ENCODE data around the gene PCBP4.

The PCBP4 gene

DNA sequence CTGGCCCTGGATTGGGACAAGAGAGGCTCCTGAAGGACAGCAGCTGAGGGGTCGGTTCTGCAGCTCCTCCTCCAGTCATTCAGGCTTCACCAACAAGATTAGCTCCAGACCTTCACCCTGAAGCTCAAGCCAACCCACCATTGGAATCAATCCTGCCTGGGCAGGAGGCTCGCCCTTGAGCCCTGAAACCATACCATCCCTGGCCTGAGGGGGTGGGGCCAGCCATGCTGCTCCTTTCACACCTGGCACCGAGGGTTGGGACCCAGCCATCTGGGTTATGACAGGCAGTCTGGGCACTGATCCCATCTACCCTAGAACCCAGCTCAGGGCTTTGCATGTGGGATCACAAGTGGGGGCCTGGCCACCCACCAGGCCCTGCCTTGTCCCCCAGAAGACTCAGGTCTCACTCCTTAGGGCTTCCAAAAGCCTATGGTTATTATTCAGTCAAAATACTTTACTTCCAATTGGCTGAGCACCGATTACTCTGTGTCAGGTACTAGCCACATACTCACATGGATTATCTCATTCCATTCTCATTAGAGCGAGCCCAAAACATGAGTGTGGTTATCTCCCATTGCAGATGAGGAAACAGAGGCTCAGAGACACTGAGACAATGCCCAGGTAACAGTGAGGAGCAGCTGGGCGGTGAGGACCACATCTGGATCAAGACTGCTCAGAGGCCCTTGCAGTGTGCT lies 3.5 kb upstream of the PCBP4 start:
- no peak for DNase-seq

DNA sequence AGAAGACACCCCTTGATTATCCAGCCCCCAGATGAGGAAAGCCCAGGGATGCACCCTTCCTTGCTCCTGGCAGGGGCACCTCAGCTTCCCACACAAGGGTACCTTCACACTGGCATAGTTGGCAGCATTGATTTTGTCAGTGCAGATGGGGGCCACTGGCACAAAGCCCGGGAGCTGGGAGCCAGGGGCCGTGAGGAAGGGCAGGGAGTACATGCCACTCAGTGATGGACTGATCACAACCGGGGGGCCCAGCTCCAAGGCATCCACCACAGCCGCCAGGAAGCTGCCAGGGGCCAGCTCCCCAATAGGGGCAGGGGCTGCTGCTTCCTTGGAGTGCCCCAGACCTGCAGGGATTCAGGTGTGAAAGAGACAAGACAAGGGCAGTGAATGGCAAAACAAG lies 2.6 kb upstream of the PCBP4 start:
- DNase-seq, result no peak

DNA sequence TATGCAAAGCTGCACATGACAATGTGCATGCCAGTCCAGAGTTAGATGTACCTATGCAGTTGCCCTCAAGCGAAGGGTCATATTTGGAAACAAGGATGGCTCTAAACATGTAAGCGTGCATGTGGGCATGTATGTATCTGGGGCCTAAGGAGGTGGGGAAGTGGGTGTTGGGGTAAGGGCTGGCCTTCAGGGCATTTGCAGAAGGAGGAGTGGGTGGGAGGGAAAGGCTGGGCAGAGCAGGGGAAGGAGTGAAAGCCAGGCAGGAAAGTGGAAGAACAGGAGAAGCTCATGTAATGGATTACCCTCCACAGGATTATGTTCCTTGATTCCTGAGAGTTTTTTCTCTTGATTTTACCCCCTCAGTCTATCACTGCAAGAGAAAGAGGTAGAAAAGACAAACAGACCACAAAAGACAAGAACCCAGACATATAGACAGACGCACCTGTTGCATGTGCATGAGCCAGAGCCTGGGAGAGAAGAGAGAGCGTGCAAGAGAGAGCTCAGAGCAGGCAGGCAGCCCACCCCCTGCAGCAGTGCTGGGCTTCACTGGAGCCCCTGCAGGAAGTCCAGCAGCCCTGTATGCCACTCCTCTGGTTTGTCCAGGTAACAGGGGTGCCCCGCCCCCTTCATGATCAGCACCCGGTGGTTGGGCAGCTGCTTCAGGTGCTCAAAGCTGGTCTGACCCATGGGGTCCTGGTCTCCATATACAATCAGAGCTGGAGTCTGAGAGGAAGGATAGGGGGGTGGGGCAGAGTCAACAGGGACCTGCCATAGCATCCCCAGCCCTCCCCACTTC lies 1.8 kb upstream of the PCBP4 start:
- no peak for DNase-seq

DNA sequence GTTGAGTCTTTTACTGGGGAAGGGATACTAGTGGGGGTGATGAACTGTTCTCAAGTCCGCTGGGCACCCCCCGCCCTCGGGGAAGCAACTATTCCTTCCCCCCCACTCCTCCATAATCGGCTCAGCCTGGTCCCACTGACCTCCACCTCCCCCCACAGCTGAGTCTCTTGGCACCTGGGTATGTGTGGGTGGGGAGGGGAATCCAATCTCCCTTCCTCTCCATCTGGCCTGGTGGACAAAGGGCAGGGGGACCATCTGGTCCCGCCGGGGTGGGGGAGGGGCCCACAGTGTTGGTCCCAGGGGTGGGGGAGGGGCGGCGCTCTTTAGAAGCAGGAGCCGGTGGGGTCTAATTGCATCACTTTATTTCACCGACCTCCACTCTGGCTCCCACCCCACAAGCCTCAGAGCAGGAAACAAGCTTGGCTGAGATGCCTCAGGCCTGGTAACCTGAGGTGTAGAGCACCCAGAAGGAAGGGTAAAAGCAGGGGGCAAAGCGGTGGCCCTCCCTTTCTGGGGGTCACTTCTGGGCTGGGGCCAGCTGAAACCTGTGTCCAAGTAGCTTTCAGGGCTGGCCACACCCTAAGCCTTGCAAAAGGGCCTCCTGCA lies 1.0 kb upstream of the PCBP4 start:
- DNase-seq, result no peak

DNA sequence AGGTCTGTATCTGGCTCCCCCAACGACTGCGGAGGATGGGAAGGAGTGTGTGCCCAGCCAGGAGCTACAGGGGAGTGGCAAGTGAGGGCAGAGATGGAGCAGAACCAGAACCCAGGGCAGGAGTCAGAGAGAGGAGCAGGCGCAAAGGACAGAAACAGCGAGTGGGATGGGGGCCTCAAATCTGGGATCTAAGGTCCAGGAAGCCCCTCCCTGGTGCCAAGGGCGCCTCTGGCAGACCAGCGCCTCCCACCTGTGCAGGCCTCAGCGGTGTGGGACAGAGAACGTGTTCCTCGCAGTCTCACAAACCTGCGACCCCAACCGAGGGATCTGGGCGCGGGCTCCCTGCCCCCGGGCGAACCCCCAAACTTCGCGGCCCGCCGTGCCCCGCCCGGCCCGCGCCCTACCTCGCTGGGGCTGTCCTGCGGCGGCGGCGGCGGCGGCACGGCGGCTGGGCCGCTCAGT lies 301 bp downstream of the PCBP4 start:
- no peak for DNase-seq

DNA sequence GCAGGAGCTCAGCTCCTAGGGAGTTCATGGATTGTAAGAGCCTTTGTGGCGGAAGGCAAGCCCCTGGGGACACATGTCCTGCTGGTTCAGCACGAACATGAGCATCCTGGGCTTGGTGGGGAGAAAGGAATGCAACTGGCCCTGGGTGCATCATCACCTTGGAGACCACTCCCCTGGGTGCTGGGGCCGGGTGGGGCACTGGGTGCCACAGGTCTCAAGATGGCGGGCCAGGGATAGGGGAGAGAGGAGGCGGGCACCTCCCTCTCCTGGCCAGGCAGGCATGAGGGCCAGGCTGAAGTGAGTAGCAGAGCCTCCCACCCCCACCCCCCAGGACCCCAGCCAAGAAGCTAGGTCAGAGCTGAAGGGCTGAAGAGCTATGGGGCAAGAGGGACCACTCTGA lies 768 bp downstream of the PCBP4 start:
- DNase-seq, result no peak

DNA sequence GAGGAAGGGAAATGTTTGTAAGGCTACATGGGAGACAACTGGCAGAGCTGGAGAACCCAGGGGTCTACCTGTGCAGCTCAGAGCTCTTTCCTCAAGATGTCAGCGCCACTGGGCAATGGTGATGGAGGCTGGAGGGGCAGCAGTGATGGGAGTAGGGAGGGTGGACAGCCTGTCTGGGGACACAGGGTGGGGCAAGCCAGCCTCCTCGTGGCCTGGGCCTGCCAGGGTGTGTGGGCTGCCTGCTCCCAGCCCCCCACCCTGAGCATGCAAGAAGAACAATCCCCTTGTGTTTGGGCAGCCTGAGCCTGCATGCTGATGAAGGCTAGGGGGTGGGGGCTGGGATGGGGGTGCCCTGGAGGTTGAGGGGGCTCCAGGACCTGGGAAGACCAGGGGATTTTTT lies 1.2 kb downstream of the PCBP4 start:
- DNase-seq, result no peak

DNA sequence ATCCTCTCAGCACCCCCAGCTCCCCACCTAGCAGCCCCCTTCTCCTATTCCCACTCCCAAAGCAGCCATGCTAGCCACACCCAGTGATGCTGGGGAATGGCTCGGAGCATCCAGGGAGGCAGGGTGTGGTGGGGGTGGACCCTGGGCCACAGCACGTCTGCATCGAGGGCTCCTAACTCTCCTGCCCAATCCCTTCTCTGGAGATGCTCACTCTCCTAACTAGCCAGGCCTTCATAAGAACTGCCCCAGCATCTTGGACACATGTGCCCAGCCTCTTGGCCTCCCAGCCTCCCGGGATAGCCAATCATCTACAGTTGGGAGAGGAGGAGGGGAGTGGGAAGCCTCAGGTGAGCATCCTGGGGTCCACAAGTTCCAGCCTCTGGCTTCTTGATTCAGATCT lies 2.7 kb downstream of the PCBP4 start:
- DNase-seq, result no peak

DNA sequence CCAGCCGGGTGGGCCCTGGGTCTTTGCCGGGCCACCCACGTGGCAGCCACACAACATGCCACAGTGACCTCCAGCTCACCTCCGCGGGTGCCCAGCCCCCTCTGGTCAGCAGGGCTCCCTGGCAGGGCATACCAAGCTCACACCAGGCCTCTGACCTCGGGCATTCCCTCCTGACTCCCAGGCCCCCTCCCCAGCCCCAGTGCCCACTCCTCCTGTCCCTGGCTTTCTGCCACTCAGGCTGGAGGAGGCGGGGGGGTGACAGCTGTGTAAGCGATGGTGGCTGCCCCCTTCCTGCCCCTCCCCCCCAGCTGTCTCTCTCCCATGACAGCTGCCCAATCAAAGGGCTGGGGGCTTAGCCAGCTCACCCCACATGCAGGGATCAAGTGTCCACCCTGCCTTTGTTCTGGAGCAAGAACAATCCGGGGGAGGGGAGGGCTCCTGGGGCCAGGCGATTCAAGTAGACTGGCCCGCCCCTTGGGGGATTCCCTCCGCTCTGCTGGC lies 3.3 kb downstream of the PCBP4 start:
- DNase-seq, result no peak

DNA sequence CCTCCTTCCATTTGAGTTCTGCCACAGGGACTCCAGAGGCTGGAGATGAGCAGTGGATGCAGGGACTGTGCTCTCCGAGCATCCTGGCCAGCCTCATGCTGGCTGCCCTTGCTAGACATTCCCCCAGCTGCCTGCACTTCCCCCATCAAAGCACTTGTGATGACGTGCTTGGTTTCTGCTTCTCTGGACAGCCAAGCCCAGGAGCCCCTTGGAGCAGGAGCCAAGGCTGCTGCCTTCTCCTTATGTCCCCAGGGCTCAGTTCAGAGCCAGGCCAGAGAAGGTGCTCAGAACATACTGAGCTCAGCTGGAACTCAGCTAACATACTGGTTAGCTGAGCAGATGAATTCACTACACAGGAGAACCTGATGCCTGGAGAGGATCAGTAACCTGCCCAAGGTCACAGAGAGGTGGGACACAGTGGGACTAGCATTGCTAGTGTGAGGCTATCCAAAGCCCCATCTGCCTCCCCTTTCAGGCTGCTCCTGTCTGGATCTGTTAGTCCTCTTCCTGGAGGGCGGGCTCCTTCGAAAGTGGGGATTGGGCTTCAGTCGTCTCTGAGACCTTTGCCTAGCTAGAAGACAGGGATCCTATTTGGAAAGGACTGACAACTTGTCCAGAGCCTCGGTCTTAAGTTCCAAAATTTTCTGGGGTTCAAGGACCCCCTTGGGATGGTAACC lies 4.3 kb downstream of the PCBP4 start:
- DNase-seq, result no peak

DNA sequence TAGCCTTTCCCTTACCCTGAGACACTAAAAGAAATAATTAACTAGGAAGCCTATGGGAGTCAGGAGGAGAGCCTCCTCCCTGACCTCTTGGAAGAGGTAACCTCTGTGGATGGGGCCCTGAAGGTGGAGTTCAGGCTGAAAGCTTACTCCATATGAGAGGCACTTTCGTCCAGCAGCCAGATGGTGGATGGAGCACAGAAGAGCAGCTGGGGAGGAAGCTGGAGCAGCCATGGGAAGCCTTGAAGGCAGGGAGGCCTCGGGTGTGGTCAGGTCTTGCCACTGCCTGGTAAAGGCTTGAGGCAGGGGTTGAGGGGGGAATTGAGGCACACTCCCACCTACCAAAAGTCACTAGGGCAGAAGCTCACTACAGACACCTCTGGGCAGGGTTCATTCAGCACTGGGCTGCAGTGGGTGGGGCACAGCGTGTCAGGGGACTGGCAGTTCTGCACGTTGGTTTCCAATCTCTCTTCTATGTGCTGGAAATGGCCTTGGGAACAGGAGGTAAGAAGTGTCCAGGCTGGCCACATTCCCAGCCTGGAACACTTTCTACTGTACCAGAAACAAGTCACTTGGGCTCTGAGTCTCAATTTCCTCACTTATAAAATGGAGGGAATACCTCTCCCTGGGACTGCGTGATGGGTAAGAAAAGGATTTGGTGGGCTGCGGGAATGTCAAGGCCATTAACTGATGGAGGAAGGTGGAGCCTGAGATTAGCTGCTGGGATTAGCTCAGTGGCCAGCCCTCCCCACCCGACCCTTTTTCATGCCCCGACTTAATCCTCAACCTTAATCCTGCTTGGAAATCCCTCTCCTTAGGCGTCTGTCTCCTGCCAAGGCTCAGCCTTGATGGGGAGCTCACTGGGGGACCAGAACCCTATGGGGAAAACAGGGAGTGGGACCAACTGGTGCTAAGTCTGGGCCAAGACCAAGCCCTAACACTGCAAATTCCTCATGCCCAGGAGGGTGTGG lies 5.4 kb downstream of the PCBP4 start:
- no peak for DNase-seq

DNA sequence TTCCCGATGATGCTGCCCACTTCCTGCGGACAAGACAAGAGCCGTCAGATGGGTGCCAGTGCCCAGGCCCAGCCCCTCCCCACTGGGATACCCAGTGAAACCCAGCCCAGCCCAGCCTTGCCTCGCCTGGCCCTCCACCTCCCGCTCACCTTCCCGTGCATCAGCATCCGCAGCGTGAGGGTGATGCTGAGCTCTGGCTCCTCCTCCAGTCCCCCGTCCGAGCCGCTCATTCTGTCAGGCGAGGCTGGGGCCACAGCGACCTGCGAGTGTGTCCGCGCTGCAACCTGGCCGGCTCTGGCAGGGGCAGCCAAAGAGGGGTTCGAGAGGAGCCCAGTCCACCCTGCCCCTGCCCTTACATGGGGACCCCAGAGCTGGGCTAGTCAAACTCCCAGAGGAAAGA lies 6.2 kb downstream of the PCBP4 start:
- no peak for DNase-seq

DNA sequence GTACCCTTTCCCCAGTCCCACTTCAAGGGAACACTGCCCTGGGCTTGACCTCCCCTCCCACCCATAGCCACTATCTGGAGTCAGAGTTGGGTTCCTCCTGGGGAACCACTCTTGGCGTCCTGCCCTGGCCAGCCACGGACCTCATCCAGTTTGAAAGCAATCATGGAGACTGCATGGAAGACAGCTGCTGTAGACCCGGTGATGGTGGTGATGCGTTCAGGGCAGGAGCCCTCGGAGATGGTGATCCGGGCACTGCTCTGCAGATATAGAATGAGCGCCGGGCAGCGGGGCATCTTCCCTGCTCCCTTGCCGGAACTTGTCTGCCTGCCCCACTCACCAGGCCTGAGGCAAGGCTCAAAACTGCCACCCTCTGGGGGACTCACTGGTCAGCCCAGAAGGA lies 6.9 kb downstream of the PCBP4 start:
- DNase-seq, result no peak

DNA sequence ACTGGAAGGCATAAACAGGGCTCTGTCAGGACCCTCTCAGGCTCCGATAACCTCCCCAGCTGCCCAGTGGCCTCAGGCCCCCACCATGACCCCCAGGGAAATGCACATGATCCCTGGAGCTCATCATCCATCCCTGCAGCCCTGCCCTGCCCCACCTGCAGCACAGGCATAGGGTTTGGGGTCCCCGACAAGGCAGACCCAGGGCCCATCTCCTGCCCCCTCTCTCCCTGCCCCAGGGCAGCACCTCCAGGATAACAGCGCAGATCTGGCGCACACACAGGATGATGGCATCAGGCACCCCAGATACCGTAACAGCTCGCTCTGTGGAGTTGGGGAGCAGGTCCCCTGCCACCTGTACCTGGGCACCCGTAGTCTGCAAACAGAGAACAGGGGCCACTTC lies 7.6 kb downstream of the PCBP4 start:
- no peak for DNase-seq

DNA sequence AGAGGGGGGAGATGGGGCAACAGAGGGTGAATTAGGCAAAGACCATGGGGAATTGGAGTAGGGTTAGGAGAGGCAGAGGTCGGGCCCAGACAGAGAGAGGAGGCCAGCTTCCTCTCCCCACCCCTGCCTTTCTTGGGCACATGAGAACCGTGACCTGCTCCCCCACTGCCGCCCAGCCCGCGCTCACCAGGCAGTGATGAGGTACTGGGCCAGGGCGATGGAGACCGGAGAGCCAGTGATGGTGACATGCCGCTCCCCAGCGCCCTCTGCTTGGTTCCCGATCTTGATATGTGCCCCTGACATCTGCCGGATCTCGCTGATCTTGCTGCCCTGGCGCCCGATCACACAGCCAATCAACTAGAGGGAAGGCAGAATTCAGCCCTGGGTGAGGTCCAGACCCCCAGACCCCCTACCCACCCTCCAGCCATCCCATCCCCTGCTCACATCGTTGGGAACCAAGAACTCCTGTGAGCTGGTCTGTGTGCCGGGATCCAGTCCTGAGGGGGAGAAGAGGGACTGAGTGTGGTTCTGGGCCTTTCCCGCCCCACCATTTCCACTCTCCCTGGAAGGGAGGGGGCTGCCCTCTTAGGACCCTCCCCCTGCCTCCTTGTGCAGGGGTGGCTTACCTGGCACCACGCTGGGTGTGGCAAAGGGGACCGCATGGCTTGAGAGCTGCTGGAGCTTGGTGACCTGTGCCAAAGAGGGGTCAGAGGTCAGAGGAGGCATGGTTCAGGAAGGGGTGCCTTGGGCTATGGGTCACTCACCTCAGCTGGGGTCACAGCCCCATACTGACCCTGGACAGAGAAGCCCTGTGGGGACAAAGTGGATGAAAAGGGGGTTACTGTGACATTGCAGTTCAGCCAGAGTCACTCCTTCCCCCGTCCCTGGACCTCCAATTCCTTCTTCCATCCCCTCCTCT lies 8.4 kb downstream of the PCBP4 start:
- DNase-seq, result no peak

DNA sequence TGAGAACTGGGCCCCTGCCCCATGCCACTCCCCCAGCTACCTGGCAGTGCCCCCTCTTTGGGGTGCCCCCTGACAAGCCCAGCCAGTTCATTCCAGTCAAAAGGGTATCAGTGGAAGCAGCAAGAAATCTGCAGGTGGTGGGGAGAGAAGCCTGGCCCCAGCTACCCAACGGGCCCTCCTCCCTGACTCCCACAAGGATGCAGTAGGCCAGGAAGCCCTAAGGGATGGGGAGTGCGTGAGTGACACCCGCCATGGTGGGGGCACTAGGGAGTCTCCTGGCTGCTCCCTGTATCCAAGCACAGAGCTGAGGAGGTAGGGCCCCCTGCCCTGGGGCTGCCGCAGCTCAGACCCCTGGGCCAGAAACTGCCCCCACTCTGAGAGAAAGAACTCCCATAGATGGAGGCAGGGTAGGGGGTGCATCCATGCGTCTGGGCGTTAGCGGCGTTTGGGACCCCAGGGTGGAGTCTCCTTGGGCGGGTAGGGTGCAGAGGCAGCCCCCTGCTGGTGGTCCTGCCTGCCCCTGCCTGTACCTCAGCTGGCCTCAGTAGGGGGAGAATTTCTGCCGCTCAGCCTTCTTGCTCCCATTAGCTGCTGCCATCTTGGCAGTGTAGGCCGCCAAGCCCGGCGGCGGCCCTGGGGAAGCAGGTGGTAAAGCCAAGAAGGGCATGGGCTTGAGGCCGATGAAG lies 9.6 kb downstream of the PCBP4 start:
- no peak for DNase-seq

DNA sequence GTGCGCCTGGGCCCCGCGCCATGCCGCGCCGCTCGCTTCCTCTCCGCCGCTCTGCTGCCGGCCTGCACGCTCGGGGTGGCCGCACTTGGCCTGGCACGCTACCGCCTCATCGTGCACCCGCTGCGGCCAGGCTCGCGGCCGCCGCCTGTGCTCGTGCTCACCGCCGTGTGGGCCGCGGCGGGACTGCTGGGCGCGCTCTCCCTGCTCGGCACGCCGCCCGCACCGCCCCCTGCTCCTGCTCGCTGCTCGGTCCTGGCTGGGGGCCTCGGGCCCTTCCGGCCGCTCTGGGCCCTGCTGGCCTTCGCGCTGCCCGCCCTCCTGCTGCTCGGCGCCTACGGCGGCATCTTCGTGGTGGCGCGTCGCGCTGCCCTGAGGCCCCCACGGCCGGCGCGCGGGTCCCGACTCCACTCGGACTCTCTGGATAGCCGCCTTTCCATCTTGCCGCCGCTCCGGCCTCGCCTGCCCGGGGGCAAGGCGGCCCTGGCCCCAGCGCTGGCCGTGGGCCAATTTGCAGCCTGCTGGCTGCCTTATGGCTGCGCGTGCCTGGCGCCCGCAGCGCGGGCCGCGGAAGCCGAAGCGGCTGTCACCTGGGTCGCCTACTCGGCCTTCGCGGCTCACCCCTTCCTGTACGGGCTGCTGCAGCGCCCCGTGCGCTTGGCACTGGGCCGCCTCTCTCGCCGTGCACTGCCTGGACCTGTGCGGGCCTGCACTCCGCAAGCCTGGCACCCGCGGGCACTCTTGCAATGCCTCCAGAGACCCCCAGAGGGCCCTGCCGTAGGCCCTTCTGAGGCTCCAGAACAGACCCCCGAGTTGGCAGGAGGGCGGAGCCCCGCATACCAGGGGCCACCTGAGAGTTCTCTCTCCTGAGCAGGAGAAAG lies 11.1 kb downstream of the PCBP4 start:
- DNase-seq, result no peak

DNA sequence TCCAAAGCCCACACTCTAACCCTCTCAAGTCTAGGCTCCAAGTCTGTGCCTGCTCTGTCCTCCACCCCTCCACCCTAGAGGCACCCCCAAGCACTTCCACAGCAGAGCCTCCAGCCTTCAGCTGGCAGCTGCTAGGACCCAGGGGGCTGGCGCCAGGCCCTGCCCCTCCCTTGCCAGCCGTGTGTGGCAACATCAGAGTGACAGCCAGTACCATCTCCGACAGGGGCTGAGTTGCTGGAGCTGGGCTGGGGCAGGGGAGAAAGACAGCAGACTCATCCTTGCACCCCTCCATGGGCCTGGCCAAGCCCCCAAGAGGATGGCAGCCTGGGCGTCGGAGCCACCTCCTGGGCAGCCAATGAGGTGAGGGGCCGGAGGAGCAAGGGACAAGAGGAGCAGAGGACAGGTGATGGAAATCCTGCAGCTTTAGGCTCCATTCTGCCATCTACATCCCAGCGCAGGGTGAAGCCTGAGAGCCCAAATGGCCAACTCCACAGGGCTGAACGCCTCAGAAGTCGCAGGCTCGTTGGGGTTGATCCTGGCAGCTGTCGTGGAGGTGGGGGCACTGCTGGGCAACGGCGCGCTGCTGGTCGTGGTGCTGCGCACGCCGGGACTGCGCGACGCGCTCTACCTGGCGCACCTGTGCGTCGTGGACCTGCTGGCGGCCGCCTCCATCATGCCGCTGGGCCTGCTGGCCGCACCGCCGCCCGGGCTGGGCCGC lies 11.9 kb downstream of the PCBP4 start, which contains the start of gene GPR62:
TSS of gene GPR62 (plus strand) at position 207 of the 718 bp plus-strand sequence. CDS start at position 479, 272 bp downstream.
- DNase-seq, result no peak

Measured in cortex of kidney (tissue), 1 donor.